GM18870 (cell line): ENCODE results near the gene TRMT61A.

Source experiments
- ATAC-seq: cut with Tn5 transposase; IDR thresholded peaks from one replicate; pipeline ENCODE4 v1.9.1; 2021; ENCODE audit warnings: moderate library complexity; ENCODE audit not compliant: unreplicated experiment

TRMT61A gene

GRCh38 chr14:103528587-103529382 is at the start of gene TRMT61A:
Gene TRMT61A (plus strand): TSS chr14:103529196. CDS start chr14:103529979, 783 bp downstream.
- no peak for ATAC-seq

GRCh38 chr14:103480595-103480994 is 48.4 kb upstream of the TRMT61A start:
- ATAC-seq, result peak; percentile 77

DNA sequence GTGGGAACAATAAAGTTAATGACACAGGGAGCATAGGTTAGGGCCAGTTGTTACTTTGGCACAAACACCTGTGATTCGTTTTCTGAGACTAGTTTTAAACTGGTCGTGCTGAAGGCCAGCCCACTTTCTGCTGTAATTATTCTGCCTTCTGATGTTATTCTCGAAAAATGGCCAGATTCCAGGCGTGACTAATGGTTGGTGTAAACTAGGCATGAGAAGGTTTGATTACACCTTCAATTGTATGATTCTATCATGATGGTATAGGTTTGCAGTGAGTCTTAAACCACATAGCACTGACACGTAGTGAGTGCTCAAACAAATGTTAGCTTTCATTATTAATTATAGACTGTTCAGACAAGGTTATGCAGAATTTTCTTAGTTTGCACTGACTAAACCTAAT is 45.4 kb upstream of the TRMT61A start:
- no peak for ATAC-seq

GRCh38 chr14:103485504-103485903 is 43.5 kb upstream of the TRMT61A start:
- ATAC-seq, result no peak

DNA sequence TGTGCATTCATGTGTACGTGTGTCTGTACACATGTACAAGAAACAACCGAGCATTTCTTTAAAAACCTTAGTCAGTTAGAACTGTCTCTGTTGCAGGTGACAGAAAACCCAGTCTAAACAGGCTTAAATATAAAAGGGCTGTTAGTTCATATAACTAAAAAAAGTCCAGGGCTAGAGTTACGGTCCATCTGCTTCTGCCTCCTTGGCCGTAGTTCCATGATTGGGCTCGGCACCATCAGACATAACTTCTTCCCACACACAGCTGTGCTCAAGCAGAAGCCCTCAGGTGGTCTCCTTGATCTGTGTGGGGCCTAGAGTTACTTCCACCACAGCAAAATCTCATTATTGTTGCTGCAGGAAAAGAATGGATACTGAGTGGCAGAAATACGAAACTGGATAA is 40.9 kb upstream of the TRMT61A start:
- ATAC-seq, result no peak

GRCh38 chr14:103488960-103489359 is 40.0 kb upstream of the TRMT61A start:
- ATAC-seq, result no peak

- no peak for ATAC-seq
These were observed 39.4 kb upstream of the TRMT61A start for GRCh38 chr14:103489621-103490020.

GRCh38 chr14:103491691-103492090 is 37.3 kb upstream of the TRMT61A start:
- ATAC-seq, result no peak

DNA sequence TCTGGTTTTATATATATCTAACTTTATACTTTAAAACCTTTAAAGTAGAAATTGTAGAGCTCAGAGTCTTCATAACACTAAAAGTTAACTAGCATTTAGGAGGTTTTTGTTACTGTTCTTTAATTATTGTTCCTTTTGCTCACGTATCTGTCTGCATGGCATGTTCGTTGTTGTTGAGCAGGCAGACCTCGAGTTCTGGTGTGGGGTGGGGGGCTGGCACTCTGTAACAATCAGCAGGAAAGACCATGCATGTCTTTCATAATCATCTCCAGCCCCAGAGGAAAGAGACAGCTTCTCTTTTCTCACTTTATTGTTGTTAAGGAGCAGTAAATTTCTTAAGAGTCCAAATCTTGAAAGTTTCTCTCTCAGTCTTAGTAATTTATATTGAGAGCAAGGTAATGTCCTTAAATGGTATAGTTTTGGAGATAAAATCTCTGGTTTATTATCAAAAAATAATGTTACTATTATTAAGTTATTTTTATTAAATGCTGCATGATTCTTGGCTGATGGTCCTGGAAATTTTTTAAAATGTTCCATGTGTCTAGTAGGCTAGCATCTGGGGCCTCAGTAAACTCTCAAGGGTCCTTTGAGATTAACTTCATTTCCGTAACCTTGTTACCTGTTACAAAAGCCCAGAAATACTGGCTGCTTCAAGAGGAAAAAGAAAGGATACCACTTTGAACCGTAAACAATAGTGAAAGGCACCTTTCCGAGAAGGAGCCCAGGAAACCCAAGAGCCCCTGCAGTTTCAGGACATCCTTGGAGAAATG is 36.7 kb upstream of the TRMT61A start:
- ATAC-seq, result no peak

DNA sequence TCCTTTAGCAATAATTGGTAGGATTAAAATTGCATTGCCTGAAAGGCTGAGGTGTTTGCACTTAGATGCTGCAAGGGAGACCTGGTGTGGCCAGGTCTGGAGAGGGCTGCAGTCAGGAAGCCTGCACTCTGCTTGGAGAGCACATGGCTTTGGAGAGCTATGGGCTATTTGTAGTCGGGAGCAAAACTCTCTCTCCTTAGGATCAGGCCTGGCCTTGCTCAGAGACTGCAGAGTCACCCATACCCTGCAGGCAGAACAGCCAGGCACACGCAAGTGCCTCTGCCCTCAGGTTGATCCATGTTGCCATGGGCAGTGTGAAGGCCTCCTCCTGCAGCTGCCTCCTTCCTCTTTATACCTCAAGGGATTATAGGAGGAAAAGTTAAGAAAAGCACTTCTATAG is 33.1 kb upstream of the TRMT61A start:
- ATAC-seq, result no peak

DNA sequence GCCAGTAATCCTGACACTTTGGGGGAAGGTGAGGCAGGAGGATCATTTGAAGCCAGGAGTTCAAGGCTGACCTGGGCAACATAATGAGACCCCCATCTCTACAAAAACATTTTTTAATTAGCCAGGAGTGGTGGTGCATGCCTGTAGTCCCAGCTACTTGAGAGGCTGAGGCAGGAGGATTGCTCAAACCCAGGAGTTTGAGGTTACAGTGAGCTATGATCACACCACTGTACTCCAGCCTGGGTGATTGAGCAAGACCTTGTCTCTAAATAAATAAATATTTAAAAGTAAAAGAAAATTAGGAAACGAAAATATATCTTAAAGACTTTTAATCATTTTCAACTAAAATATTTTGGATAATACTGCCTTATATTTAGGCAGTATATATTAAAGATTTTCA is 32.2 kb upstream of the TRMT61A start:
- no peak for ATAC-seq

DNA sequence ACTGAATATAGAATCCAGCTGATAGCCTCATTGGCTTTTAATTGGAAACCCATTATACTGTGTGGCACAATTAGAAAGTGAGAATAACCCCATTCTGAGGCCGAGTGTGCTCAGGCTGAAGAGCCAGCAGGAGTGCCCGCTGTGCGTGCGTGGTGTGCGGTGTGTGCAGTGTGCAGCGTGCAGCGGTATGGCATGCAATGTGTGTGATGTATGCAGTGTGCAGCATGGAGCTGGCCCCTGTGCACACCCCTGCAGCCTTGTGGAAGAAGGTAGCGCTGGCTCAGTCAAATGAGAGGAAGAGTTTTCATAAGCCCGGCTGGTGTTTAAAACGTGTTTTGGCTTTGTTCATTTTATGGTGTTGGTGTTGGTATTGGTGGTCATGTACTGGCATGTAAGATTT is 29.3 kb upstream of the TRMT61A start:
- no peak for ATAC-seq

- ATAC-seq, result no peak
These were observed 28.6 kb upstream of the TRMT61A start for GRCh38 chr14:103500148-103500990.

DNA sequence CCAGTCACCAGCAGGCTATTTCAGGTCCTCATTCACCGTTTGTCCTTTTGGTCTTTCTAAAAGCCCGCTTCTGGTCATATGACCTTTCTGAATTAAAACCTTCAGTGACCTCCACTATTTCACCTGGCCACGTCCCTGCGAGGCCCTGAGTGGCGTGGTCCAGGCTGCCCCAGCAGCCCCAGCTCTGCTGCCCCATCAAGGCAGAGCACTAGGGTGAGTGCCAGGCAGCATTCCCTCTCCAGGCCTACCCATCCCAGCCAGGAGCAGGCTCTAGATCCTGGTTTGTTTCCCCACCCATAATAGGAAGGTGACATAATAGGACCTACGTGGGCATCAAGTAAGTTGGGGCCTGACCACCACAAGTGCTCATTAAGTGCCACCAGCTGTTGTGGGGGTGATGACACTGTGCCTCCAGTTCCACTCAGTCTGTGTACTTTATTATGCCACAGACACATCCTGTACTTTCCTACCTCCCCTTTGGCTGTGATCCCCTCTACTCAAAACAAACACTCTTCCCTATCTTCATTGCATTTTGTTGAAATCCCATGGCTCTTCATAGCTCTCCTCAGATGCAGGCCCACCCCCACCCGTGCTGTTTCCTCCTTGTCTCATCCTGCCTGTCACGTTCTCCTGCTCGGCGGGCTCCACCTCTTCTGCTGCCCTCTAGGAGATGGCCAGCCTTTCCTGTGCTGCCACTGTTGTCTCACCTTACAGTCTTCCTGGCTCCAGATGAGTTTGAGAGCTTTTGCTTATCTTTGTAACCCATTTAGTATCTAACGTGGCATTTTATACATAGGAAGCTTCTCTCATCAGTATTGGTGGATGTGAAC is 27.7 kb upstream of the TRMT61A start:
- ATAC-seq, result no peak

- no peak for ATAC-seq
These were observed 26.9 kb upstream of the TRMT61A start for GRCh38 chr14:103501921-103502669.

- no peak for ATAC-seq
These were observed 26.1 kb upstream of the TRMT61A start for GRCh38 chr14:103502877-103503276.

GRCh38 chr14:103503296-103503695 is 25.7 kb upstream of the TRMT61A start:
- ATAC-seq, result no peak

DNA sequence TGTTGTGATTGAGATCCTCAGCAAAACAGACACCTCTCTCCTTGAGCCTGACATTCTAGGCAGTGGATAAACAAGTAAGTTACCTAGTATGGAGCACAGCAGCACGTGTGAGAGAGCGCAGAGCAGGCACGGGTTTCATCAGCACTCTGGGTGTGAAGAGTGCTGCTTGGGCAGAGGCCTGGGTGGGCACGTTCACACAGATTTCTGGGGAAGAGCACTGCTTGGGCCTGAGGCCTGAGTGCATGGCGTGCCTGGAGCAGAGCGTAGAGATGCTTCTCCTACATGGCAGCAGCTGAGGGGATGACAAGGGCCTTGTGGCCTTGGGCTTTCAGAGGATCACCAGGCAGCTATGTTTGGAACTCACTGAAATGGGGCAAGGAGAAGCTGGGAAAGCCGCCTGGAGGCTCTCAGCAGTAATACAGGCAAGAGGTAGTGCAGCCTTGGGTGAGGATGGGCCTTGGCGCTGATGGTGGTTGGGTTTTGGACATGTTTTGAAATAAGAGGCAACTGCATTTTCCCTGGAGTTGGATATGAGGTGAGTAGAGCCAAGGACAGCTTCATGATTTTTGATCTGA is 23.9 kb upstream of the TRMT61A start:
- ATAC-seq, result no peak

DNA sequence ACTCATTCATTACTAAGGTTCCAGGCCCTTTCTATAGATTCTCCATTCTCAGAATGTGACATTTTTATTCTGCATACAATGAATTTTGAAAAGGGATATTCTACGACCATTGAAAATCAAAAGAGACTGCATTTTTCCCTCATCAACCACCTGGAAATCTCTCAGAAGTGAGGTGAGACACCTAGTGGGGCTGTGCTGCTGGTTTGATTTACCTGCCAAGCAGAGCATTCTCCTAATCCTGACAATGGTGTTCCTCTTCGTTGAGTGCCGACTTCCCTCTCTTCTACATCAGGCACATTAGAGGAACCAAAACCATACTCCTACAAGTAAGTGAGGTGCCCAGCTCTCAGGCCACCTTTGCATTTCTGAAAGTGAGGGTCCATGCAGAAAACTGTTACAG is 21.2 kb upstream of the TRMT61A start:
- no peak for ATAC-seq
